GM18508 (cell line): Measurements from ENCODE around the gene DLK1.

Source experiments
- ATAC-seq: cut with Tn5 transposase; IDR thresholded peaks from one replicate; pipeline ENCODE4 v1.9.1; 2021; ENCODE audit warnings: moderate number of reproducible peaks; ENCODE audit not compliant: insufficient read depth, unreplicated experiment

DLK1 gene

DNA sequence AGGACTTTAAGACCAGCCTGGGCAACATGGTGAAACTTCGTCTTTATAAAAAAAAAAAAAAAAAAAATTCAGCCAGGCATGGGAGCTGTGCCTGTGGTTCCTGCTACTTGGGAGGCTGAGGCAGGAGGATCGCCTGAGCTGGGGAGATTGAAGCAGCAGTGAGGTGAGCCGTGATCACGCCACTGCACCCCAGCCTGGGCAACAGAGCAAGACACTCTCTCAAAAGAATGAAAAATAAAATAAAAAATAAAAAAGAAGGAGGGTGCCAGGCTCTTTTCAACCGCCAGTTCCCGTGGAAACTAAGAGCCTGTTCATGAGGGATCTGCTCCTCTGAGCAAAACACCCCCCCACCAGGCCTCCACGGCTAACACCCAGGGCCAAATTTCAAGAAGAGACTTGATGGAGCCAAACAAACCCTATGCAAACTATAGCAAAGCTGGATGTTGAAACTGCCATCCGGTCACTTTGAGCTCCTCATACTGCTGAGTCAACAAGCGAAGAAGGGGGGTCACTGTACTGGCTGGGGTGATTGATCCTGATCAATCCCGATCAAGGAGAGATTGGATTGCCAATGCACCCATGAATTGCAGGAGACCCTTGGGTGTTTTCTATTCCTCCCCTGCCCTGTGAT lies 23.4 kb downstream of the DLK1 start:
- ATAC-seq = no peak

DNA sequence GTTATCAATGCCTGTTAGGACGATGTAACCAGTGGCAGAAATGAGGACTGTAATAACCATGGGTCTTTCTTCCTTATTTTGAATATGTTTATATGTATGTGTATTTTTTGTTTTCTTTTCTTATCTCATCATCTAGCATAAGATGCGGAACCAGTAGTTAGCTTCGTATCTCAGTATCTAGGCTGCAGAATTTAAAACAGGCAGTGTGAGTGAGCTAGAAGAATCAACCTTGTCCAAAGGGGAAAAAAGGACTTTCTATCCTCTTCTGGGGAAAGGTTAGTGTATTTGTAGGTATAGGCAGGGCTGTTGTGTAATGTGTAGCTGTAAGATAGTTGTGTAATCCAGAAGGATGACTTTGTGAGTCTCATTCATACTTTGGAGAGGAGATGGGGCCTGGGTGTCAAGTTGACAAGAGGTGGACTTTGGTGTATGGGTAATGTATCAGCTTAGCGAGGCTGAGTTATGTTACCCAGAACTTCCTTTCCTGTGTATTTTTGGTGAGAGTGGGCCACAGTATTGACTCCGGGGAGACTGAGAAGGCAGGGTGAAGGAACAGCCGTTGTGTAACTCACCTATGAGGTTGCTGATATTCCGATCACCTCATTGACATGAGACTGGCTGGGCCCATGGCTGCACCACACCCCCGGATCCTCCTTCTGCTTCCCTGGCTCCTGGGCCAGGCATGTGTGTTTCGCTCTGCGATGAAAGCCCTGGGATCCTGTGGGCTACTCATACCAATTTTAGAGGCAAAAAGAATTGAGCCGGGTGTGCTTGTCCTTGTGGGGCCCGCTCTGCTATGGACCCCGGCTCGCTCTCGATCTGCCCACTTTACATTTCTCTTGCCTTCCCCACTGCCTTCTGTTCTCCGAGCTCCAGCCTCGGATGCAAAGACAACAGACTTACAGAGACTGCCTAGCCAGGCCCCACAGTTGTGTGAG lies 24.3 kb downstream of the DLK1 start:
- ATAC-seq = no peak

DNA sequence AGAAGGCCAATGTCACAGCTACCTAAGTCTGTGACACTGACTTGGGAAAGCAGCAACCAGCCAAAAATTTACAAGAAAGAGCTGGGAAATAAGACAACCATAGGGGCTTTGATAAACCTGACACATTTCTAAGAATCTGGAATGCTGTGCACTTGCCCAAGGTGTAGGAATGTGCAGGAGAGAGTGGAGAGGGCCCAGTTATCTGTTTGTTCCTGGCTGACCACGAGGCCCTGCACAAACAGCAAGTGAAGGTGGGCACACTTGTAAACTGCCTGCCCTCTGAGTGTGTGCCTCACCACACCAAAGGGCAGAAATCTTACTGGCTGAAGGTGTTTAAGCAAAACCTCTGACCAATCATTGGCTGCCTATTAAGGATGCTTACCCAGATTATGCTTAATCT lies 27.3 kb downstream of the DLK1 start:
- ATAC-seq = no peak

DNA sequence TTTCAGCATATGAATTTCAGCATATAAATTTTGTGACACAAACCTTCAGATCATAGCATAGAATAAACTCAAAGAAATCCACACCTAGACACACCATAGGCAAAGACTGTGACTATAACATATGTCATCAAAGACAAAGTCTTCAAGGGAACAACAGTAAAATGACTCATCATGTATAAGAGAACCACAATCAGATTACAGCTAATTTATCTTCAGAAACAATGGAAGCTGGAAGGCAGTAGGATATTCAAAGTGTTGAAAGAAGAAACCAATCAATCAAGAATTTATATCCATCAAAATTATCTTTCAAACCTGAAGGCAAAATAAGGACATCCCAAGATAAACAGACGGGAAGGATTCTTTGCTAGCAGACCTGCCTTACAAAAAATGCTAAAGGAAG lies 29.0 kb downstream of the DLK1 start:
- no peak for ATAC-seq

DNA sequence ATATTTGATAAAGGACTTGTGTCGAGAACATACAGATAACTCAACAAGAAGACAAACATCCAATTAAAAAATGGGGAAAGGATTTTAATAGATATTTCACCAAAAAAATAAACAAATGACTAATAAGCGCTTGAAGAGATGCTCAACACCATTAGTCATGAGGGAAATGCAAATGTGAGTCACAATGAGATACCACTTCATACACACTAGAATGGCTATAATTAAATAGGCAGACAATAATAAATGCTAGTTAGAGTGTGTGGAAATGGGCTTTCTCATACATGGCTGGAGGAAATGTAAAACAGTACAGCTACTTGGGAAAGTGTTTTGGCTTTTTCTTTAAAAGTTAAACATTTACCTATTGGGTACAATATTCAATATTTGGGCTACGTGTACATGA lies 34.8 kb downstream of the DLK1 start:
- ATAC-seq = no peak

DNA sequence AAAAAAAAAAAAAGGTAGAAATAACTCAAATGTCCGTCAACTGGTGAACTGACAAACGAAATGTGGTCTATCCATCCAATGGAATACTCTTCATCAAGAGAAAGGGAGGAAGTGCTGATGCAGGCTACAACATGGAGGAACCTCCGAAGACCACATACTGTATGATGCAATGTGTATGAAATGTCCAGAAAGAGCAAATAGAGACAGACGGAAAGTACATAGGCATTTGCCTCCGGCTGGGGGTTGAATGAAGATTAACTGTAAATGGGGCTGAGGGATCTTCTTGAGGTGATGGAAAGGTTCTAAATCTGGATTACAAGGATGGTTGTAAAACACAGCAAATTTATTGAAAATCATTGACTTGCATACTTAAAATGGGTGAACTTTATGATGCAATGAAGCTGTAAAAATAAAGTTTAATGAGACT lies 35.4 kb downstream of the DLK1 start:
- ATAC-seq = no peak

DNA sequence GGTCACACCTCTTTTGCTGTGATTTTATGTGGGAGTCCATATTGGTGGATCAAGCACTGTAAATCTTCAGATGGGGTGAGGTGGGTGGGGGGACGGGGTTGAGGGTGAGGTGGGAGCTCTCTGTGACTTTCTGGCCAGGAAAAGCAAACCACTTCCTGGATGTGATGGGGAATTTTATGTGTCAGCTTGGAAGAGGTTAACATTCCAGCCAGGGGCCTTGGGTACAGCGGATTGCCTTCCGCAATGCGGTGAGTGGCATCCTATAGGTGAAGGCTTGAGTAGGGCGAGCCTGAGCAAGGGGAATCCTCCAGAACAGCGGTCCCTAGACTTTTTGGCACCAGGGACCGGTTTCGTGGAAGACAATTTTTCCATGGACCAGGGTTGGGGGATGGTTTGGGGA lies 36.2 kb downstream of the DLK1 start:
- ATAC-seq = no peak

DNA sequence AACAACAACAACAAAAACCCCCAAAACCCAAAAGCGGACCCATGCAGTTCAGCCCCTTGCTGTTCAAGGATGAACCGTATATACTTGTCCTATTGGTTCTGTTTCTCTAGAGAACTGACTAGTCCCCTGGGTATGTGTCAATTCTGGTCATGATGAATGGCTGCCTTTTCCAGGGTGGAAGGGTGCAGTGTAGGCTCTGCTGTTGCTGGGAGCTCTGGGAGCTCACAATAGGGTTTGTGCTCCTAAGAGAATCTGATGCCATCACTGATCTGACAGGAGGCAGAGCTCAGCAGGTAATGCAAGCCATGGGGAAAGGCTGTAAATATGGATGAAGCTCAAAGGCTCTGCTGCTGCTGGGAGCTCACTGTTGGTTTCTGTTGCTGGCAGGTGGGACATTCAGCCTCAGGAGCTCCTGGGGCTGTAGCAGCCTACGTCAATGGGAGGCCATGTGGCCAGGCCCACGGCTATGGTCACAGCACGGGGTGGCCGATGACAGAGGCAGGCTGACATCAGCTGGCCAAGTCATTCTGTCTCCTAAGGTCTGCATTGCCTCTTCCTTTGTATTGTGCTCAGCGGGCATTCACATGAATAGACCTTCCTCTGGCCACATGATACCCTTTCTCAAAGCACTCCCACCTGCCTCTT lies 37.9 kb downstream of the DLK1 start:
- ATAC-seq = no peak

DNA sequence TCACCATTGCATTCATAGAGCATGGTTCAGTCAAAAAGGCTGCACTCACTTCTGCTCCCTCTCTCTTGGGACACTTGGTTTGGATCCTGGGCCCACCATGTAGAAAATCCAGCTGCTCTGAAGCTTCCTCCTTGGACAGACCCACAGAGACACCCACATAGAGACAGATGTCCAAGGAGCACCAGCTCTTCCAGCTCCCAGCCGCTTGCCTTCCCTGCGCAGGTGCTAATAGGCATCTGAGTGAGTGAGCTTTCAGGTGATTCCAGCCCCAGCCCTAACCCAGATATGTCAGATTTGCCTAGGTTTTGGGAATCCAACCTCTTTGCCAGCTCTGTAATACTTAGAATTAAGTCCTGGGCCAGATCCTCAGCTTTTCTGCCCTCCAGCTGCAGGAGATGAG lies 38.6 kb downstream of the DLK1 start:
- ATAC-seq = no peak

DNA sequence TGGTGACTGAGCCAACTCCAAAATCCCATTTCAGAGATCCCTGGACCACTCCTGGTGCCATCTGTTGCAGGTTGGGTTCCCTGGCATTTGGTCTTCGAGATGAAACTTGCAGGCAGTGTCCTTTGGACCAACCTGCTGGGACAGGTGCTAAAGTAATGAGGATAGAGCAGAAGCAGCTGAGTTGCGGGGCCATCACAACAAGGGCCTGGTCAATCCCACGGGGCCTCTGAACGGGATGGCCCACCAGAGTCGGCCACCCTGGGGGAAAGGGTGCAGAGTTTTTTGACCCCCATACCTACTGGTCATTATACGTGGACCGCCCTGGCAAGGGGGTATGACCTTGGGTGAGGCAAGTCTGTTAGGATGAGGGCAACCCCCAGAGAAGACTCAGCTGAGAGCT lies 39.3 kb downstream of the DLK1 start:
- ATAC-seq = no peak

DNA sequence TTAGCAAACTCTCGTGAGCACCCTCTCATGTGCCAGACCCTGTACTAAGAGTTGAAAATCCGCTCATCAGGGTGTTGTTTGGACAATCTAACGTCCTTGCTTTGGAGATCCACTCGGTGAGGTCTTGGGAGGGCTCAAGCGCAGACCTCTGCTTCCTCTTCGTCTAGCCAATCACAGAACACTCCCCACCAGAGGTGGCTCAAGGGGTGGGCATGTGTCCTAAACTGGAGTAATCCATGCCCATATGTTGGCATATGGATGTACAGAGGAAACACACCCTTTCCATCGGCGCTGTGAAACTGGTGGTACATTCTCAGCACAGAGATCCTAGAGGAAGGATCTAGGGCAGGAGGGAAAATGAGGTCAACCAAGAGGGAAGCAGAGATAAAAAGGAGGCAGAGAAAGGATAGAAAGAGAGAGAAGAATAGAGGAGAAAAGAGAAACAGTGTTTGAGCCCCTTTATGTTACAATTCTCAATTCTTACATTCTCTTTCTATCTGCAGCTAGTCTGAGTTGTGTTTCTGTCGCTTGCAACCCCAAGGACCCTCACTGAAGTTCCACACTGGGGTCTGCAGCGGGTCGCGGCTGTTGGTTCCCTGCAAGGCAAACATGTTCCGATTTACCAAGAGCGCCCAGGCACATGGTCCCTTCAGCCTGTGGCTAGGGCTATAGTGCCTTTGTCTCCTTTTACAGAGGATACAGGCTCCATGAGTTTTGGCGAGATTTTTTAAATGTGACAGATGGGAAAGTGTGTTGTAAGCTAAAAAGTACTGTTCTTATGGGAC lies 40.5 kb downstream of the DLK1 start:
- ATAC-seq = no peak

DNA sequence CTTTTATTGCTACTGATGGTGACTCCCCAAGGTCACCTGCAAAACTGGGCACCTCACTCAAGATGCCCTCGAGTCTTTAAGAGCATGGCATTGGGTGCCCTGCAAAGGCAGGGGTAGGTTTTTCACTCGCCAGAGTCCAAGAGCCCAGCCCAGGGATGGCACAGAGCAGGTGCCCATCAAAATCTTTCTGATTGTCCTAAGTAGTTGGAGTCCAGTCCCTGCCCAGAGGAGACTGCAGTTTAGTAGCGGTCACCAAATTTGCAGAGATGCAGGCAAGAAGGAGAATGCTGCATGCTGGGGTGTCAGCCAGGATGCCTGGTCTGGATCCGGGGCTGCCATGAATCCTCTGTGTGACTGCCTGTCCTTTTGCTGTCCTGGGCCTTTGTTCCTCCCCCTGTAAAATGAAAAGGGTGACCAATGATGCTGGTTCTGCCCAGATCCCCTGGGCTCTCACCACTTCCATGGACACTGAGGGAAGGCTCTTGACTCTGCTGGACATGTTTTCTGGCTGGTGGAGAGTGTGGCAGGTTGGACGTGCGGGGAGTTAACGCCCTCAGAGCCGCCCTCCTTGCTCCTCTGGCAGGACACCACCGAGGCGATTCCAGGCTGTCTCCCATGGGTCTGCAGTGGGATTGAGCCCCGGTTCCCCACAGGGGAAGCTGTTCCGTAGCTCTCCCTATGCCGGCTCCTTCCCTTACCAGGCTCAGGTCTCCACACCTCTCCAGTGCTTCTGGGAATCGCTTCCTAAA lies 41.3 kb downstream of the DLK1 start:
- no peak for ATAC-seq

DNA sequence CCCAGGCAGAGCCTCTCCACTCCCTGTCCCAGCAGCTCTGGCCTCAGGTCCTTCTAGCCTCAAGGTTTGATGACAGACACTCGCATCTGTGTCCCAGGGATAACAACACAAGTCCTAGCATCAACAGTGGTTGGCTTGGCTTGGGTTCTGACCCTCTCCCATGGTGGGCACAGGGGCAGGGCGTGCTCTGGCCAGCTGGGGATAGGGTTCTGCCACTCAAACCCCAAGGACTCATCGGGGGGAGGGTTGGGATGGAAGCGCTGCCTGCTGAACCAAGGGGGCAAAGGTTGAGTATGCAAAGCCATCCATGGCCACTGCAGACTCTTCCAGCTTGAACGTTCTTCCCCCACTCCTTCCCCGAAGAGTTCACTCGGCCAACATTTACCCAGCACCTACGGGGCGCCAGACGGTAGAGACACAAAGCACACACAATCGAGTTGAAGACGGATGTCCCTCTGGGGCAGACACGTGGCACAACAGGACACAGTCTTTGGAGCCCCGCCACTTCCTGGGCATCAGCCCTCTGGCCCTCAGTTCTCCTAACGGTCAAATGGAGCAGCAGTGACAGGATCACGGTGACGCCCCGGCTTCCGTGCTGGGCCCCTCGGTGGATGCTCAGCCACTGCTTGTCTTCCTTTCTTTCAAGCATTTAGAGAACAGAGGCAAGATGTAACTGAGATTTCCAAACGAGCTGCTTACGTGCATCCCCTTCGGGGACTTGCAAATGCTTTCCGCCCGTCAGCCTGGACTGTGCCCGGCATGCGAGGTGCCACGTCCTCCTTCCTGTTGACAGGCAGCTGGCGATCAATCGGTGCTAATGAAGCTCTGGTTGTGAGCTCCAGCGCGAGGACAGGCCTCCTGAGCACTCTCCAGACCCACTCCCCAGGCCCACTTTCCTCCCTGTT lies 42.6 kb downstream of the DLK1 start:
- no peak for ATAC-seq

DNA sequence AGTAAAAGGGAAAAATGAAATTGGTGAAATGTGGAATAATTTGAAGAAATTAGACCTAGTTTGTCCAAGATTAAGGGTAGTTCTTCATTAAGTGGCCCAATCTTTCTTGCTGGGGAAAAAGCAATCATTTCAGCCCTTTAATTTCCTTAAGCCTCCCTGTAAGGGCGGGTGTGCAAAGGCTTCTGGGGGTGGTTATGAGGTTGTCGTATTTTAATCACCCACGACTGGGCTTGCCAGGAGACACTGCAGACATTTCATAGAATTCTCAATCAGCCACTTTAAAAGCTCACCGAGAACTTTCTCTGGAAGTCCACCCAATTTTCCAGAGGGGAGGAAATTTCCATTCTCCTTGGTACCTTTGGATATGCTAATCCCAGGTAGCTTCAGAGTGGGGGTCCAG lies 43.4 kb downstream of the DLK1 start:
- no peak for ATAC-seq

DNA sequence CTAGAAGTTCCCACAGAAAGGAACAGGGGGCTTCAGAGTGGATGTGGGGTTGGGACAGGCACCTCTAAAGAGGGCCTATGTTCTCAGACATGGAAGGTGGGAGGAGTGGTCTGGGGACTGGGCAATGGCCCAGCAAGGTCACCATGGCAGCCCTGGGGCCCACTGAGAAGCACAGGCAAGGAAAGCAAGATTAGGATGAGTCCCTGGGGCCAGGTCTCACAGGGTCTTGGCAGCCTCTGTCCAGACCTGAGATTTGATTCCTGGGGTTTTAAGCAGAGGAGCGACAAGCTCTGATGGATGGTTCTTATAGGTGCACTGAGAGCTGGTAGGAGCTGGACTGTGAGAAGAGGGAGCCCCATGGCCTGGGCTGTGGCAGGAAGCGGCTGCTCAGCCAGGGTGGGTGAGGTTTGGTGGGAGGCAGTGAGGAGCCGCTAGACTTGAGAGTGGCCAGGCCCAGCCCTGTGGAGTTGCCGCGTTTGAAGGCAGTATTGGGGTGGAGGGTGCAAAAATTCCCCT lies 44.0 kb downstream of the DLK1 start:
- ATAC-seq = no peak

DNA sequence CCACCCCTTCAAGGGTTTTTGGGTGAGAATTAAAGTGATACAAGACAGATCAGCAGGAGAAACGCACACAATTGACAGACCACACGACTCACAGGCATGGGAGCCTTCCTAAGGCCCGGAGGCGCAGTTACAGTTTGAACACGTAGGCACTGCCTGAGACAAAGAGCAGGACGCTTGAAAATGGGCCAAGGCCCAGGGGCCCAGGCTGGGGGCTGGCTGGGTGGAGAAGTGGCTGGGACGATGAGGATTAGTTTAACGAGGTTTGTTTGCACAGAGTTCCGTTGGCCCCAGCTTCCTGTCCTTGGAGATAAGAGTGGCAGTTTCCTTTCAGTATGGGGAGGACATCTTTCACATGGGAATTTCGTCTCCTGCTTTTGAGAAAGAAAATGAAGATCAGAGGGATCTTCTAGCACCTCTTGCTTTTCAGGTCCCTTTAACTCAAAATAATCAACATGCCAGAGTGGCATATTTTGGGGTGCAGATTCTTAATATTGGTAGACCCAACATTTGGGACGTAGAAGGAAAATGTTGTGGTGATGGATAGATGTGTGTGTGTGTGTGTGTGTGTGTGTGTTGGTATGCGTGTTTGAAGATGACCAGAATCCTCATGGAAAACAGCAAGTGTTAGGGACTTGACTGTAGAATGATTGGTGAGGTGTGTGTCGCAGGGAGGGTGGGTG lies 44.6 kb downstream of the DLK1 start:
- ATAC-seq = no peak

DNA sequence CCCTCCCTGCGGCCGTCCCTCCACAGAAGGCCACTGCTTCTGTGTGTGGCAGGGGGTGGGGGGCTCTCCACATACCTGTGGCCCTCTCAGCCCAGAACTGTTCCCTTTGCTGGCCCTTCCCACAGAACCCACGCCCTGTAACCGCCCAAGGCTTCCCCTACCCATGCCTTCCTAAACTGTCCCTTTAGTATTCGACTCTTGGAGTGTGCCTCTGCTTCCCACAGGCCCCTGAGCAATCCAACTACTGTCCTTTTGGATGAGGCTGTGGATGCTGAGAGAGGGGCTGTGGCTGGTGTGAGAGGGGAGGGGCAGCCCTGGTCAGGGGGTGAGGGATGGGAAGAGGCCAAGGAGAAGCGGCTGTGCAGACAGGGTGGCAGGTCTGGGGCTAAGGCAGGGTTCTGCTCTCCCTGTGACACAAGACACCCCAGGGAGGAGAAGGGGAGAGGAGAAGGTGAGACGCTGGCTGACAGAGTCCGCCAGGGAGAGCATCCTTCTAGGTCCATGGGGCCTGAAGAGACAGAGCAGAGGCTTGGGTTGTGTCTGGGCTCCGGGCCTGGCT lies 46.0 kb downstream of the DLK1 start:
- no peak for ATAC-seq
